Right kidney (tissue), 1 donor: Measurements from ENCODE around the gene EYS.
"Not testable (repeated sequence)": the region's sequence is repeated elsewhere in the genome, so short reads cannot be mapped to it uniquely, and the experiment has no call there.

Experiments used
- DNase-seq: peaks from one replicate; pipeline ENCODE4 v3.0.0-alpha.2; 2016

The EYS gene

DNA sequence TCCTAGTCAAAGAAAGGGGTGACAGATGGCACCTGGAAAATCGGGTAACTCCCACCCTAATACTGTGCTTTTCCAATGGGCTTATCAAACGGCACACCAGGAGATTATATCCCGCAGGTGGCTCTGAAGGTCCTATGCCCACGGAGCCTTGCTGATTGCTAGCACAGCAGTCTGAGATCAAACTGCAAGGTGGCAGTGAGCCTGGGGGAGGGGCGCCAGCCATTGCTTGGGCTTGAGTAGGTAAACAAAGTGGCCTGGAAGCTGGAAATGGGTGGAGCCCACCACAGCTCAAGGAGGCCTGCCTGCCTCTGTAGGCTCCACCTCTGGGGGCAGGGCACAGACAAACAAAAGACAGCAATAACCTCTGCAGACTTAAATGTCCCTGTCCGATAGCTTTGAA is 1258.9 kb downstream of the EYS start:
- DNase-seq: not testable (repeated sequence)

DNA sequence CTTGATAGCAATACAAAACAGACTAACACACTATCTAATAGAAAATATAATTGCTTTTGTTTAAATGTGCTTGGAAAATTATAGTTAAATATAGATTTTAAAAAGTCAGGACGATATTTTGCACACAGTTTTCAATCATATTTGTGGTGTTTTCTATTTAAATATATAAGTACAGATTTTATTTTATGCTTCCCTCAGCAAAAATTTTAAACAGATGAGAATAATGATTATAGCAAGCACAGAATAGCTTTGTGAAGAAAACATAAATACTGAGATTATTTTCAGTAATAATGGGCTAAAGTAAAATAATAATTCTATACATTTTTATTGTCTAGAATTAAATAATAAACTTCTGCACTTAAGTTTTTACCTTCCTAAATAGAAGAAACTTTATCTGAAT is 1262.0 kb downstream of the EYS start:
- no peak for DNase-seq

DNA sequence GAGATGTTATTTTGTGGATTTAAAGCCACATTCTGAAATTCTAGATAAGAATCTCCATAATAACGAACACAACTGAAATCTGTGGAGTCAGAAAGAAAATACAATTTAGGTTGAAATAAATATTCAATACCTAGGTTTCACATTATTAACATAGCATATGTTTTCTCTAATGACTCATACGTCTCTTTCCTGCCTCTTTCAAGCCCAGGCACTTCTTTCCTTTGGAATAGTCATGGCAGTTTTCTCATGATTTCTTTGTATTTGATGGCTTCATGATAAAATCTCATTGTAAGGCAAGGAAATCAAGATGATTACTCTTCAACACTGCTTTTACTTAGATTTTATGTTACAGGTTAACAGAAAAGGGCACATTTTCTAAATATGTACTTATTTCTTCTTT is 1267.8 kb downstream of the EYS start:
- DNase-seq: no peak

DNA sequence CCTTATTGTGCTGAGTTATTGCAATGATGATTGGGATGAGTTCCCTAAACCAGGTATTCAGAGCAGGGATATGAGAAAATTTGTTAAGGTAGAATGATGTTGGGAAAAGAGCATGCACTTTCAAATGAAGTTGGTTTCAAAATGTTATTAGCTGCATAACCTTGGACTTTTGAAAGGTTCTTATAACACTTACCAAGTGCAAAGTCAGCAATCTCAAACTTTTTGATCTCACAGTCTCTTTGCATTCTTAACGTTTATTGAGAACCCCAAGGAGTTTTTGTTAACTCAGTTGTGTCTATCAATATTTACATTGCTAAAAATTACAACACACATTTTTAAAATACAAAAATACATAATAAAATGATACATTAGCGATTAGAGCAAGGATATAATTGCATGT is 1269.0 kb downstream of the EYS start:
- DNase-seq: no peak

DNA sequence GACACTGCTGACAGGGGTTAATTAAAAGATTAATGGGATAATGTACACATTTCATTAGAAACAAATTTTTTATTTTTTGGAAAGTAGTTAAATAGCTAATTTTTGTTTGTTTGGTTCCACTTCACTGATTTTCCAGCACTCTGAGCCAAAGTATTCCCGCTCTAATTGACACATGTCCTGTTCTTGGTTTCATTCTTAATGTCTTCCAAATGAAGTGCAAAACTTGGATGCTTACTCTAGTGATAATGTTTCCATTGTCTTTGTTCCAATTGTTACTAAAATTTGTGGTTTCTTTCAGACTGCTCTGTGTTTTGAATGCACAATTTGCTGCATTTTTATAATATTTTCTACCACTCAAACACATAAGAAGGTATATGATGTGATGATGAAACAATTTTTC is 1277.1 kb downstream of the EYS start:
- DNase-seq: no peak

DNA sequence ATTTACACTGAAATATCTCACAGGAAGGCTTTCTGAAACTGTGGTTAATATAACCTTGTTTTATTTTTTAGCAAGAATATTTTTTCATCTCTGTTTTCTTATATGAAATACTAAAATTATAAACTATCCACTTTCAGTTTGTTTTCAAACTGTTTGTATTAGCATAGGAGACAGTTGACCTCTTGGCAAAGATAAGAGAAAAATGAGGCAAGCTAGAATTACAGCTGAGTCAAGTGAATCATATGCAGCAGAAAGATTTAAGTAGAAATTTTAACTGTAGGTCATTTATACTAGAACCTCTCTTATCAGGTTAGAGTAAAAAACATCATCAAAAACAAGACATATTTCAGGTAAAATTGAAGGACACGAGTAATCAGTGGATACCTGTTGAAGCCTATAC is 1278.8 kb downstream of the EYS start:
- DNase-seq: no peak

DNA sequence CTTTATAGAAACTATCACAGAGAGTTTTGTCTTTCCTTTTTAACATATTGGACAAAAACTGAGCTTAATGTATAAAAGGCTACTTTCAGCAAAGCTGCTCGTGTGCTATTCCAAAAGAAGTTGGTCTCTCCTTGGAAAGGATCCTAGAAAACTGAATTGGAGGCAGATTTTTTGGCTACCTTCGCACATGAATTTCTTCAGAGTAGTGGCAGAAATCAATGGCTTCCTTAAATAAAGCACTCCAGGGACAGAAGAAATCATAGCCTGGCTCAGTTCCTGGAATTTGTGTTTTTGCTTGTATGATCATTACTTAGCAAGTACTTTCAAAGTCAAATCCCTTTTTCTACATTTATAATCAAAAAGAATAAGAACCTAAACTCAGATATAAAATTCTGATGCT is 1291.1 kb downstream of the EYS start:
- DNase-seq: no peak

DNA sequence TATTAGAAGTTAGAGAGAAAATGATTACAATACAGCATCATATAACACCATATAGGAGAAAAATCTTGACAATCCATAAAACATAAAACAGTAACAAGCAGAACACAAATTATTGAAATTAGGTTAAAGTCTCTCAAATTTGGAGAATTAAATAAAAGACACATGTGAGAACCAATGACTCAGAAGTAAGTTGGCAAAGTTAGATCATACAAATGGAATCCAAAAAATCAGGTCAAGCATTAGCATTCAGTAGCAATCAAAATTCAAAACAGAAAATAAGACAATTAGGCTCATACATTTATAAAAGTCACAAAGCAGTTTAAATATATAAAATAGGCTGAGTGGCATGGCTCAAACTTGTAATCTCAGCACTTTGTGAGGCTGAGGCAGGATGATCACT is 1295.8 kb downstream of the EYS start:
- no peak for DNase-seq

DNA sequence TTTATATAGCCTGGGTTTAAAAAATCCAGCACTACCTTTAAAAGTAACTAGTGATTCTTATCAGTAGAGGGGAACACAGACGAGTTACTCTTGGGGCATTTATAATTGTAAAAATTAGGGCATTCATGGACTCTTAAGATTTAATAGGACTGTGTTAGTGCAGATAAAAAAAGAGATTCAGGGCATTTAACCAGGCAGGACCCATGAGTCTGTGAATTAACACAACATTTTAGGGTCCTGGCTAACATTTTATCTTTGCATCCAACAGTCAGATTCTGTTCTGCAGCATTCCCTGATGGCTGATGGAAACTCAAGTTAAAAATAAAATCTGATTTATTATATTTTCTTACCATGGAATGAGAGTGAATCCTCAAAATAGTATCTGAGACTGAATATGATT is 1297.1 kb downstream of the EYS start:
- DNase-seq: no peak

DNA sequence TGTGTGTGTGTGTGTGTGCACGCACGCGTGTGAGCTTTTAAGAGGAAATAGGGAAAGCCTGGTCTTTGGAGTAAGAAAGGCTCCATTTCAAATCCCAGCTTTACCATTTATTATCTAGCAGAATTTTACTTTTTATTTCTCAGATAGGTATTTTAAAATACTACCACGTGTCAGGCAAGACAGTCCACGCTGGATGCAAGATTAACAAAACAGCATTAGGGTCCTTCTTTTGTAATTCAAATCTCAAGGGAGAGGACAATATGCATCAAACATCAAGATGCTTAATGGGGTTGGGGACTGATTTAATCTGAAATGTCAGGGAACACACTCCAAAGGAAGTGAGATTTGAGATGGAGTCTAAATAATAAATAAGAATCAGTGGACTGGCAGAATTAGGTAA is 1302.6 kb downstream of the EYS start:
- no peak for DNase-seq

DNA sequence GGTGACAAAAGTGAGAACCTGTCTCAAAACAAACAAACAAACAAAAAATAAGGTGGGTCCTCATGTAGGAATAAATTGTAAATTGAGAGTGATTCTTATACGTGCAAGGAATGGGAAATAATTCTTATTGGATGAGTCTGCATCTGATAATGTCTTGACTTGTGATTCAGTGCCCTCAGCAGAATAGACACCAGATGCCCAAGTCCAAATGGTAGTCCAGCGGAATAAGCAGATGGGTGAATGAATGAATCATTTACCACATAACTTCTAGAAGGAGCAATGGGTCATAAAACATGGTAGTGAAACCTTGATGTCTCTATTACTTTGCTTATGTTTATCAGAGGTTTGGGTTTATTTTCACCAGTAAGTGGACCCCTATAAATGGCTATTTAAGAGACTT is 1323.7 kb downstream of the EYS start:
- DNase-seq: no peak

DNA sequence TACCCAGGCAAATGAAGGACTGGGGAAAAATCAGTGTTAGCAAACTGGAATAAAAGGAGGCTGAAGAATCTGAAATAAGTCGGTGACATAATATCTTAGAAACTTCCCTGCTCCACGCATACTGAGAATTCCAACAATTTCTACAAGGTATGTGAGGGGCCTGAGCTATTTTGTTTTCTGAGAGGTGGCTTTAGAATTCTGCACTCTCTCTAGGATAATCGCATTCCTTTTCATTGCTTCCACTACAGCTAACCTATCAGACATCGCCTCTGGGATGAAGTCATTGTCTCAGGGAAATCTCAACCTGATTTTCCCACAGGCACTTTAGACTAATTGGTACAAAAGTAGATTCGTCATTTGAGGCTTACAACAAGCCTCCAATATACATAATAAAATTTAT is 1330.6 kb downstream of the EYS start:
- DNase-seq: no peak

DNA sequence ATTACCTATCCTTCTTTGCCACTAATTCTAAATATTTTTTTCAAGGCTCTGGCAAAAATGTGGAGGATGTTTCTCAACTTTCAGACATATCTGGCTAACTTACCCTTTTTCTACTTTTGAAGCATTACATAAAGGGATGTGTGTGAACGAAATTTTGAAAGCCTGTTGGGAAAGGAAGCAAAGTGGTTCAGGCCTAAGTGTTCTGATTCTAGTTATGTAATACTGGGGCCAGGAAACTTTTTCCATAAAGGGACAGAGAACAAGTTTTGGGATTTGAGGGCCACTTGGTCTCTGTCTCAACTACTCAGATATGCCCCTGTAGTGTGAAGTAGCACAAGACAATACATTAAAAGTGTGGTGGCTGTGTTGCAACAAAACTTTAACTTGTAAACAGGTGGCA is 1349.6 kb downstream of the EYS start:
- DNase-seq: no peak

DNA sequence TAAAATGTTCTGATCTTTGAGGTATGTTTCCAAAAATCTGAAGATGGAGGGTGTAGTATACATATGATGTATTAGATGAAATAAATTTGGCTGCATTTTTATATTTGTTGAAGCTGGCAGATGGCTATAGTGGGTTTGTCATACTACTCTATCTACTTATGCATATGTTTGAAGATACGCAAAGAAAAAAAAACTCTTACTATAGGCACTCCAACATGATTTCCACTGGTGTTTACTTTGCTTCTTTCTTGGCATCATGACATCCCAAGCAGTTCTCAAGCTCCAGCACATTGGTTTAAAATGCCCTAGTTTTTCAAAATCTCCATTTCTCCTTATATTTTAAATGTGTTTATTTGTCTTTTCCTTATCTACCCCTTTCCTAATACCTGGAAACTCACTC is 1359.6 kb downstream of the EYS start:
- no peak for DNase-seq

DNA sequence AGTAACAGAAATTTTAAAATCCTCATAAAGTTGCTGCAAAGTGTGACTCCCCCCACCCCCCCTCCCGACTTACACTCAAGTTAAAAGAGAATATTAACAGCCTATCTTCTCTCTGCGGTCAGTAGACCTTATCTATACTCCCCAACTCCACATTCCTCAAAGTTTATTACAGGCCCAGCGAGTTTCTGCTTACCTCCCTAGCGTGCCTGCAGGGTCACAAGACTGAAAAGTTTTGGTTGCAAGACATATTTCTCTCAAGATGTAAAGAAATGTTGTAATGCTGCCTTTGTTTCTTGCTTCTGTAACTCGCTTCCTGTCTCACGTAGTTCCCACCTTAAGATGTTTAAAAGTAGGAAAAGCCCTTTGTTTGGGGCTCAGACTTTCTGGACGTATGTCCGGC is 1371.8 kb downstream of the EYS start:
- no peak for DNase-seq

DNA sequence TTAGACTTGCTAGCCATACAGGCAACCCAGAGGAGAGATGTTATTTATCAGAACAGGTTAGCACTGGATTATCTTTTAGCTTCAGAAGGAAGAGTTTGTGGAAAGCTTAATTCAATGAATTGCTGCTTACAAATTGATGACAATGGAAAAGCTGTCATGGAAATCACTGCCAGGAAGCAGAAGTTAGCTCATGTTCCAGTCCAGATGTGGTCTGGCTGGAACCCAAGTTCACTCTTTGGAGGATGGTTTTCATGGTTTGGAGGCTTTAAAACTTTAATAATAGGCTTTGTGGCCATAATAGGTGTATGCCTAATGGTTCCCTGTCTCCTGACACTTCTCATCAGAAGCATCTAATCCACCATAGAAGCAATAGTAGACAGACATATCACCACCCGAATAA is 1372.4 kb downstream of the EYS start:
- no peak for DNase-seq

DNA sequence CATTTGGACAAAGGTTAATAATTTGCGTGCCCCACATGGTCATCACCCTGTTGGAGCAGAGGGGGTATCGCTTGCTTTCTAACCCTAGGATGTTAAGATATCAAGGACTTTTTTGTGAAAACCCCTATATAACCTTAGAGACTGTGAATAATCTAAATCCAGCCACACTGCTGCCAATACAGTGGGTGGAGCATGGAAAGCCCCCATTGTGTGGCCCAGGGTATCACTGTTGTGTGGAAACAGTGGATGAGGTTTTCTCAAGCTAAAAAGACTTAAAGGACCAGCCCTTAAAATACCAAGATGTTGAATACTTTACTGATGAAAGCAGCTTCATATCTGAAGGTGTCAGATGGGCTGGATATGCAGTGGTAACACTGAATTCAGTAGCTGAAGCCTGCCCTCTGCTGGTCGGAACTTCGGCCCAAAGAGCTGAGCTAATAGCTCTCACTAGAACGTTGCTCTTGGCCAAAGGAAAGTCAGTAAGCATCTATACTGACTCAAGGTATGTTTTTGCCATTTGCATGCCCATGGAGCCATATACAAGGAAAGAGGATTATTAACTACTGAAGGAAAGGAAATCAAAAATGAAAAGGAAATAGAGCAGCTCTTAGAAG is 1376.2 kb downstream of the EYS start:
- peak; percentile 27 for DNase-seq

DNA sequence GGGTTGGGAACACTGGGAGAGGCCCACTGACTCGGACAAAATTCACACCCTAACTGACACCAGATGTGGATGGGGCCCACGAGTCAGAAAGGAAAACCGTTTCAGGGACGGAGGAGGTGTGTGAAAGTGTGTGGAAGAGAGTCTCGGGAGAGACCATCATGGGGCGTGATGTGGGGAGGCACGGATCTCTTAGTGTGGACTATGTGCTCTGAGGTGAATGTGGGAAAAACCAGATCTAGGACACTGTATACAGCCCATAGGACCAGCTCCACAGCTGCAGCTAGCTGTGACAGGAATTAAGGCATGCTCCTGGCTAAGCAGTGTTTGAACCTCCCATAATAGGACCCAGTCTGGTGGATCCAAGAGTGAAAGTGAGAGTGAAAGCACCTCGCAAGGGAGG is 1380.1 kb downstream of the EYS start:
- DNase-seq: no peak

DNA sequence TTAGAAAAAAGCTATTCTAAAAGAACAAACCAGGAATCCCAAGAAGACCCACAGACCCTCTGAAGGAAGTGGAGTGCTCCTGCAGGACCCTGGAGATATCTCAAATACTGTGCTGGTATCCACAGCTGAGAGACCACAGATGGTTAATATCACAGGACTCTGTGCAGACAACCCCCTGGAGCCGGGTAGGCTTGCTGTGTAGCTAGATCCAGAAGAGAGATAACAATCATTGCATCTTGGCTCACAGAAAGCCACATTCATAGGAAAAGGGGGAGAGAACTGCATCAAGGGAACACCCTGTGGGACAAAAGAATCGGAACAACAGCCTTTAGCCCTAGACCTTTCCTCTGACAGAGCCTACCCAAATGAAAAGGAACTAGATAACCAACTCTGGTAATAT is 1381.9 kb downstream of the EYS start:
- DNase-seq: no peak

DNA sequence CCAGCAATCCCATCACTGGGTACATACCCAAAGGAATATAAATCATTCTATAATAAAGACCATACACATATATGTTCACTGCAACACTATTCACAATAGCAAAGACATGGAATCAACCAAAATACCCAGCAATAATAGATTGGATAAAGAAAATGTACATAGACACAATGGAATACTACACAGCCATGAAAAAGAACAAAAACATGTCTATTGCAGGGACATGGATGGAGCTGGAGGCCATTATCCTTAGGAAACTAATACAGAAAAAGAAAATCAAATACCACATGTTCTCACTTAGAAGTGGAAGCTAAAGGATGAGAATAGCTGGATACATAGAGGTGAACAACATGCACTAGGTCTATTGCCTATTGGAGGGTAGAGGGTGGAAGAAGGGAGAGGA is 1396.8 kb downstream of the EYS start:
- DNase-seq: no peak

DNA sequence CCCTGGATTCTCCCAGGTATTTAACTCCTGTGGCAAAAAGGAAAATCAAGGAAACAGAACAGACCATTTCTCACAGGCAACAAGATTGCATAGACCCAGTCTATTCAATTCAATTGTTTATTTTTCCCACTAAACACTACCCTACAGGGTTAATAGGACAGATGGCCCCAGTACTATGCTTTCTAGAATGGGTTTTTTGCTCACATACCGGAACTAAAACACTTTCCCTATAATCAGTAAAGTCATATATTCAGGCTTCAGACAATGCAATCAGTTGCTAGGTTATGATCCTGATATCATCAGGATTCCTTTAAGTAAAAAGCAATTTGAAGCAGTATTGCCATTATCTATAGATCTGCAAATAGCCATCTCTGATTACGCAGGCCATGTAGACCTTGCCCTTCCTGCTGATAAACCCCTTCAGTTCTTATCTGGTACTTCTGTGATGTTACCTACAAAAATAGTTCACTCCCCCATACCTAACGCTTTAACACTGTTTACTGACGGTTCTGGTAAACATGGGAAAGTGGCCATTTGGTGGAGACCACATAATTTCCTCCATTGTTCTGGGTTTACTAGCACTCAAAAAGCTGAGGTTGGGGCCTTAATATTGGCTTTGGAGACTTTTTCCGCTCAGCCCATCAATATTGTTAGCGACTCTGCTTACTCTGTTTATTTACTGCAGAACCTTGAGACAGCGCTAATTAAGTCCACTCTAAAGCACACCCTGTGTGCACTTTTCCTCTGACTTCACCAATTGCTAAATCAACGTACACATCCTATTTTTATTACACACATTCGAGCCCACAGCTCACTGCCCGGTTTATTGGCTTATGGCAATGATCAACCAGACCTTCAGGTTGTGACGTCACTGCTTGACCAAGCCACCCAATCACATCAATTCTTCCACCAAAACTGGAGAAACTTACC is 1405.5 kb downstream of the EYS start:
- DNase-seq: no peak

DNA sequence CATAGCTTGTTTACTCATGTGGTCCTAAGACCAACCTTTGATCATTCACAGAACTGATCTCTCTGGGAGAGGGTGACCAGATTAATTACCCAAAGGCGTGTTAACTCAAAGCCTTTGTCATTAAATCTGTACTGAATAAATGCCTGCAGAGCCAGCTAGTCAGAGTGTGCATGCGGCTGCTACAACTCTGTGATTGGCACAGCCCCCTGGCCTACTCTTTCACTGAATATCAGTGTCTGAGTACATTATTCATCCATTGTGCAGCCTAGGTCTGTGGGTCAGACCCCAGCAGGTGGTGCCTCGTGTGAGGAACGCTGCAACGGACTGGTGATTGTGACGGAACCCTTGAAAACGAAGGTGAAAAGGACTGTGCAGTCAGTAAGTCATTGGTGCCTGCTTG is 1407.8 kb downstream of the EYS start:
- DNase-seq: no peak

DNA sequence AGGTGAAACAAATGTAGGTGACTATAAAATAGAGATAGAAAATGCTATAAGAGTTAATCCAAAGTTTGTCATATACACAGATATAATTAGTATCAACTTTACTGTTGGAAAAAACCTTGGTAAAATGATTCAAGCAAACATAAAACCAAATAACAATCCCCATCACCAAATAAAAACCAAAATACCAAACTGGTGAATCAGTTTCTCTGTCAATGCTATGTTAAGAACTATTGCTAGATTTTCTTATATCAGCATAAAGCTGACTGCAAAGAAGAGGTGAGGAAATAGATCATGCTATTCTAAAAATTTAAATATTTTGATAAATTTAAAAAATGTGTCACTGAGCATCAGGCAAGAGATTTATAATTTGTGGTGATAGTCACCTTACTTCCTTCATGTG is 1413.0 kb downstream of the EYS start:
- DNase-seq: no peak

DNA sequence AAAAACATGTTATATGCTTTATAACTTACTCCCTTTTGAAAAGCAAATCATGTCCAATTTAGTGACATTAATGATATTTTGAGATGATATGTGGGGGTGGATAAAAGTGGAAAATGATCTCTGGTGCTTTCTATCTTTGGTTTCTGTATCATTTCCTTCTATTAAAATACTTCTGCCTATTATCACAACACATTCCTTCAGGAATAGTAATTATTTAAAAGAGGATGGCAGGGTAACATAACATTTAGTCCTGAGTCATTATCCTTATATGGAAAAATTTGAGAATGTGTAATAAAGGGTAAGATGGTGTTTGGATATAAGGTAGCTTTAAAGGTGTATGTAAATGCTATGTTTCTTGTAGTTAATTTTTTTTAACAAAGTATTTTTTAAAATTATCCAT is 1413.7 kb downstream of the EYS start:
- DNase-seq: no peak
